Lower leg skin (tissue), 3 donors: Measurements from ENCODE around the gene FABP2.

ENCODE experiments used
- CTCF ChIP-seq, 3 donors: fragments of 450-650 bp; IDR thresholded peaks; one replicate each; pipeline ENCODE4 v1.5.1; 2016; ENCODE audit warnings: antibody characterized with exemption in 3 of 3, mild to moderate bottlenecking in 3 of 3, moderate library complexity in 2 of 3
- POLR2A ChIP-seq, 2 donors: fragments of 450-650 bp; IDR thresholded peaks; one replicate each; pipeline ENCODE4 v1.6.1; 2016 to 2017; ENCODE audit warnings: antibody characterized with exemption in 2 of 2, mild to moderate bottlenecking in 1 of 2, moderate library complexity in 1 of 2

DNA sequence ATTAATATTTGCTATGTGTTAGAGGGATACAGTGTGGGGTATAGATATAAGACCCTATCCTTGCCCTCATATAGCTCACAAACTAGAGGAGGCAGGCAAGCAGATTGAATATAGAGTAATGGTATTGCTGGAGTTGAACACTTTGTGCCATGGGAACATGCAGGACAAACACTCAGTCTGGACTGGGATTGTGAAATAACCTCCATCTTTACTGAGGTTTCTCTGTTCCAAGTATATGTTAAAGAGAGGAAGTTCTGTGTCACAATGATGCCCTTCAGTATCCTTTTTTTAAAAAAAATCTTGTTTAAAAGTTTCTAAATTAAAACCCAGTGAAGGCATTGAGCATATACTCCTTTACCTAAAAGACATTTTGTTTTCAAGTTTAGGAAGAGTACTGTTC is 8.7 kb downstream of the FABP2 start:
- no peak for TF ChIP-seq CTCF (IDR thresholded peaks at IDR 0.05)
- no peak for TF ChIP-seq POLR2A (IDR thresholded peaks at IDR 0.05)
